ENCODE results near the gene BAZ2A.

DNA sequence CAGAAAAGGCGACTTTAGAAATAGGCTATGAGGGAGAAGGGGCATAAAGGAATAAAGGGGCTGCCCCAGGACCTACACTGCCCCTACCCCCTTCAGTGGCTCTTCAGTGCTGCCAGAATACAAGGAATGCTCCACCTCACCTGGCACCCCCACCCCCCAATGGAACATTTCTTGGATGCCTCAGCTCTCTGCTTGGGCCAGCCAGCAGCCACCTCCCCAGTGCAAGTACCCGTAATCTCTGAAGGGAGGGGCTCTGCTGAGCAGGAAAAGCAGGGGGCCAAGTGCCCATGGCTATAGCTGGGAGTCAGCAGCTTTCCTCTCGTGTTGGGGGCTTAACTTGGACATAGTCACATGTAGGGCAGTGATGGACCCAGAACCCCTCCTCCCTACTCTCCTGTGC is 33.3 kb downstream of the BAZ2A start:
- TF ChIP-seq YY1 (IDR thresholded peaks at IDR 0.05; ENCODE audit: insufficient read depth, insufficient read length) (no peak), ZNF274 (IDR thresholded peaks at IDR 0.05; ENCODE audit: low read depth, low read length) (no peak), SUZ12 (IDR thresholded peaks at IDR 0.05; ENCODE audit: extremely low read depth, insufficient read depth, insufficient read length) (no peak)
